Endothelial cell of umbilical vein (primary cell): Measurements from ENCODE around the gene PTGDS. TPM values are rescaled to one million over a fixed set of nuclear protein-coding genes. Genes with fewer than 3 reads are reported as not detected.

ENCODE experiments used
- BruUV-seq: library from RNA; stranded (reverse); fragments of 400-500 nt; replicated peaks from 2 replicates; lab custom pipeline; 2021; lab: Mats Ljungman, UMichigan
- CTCF ChIA-PET: fragments of 300-600, 350-600 bp; sonication (Branson Sonifier 250); formaldehyde crosslinking; loops from one replicate; lab custom pipeline; 2021; ENCODE audit warnings: antibody characterized with exemption, inconsistent platforms; lab: Charles Lee
- POLR2A ChIA-PET: fragments of 300-600, 350-600 bp; sonication (Branson Sonifier 250); formaldehyde crosslinking; loops from one replicate; lab custom pipeline; 2021; ENCODE audit warnings: antibody characterized with exemption, inconsistent platforms; lab: Charles Lee
- DNase-seq: peaks from one replicate; pipeline ENCODE4 v3.0.0-alpha.2; 2011; ENCODE audit warnings: low read depth, low spot score
- FAIRE-seq: peaks from 2 replicates; lab custom pipeline; 2011; peaks lifted over from hg19 to GRCh38; lab: Jason Lieb, UNC
- H2AFZ ChIP-seq: 2 replicates; pipeline ENCODE4 v1.6.0; 2012; ENCODE audit warnings: low read depth, low read length, control low read depth, inconsistent platforms
- H3K27ac ChIP-seq: 2 replicates; pipeline ENCODE4 v1.5.1; 2011; ENCODE audit warnings: low read depth, mild to moderate bottlenecking, control low read depth, low read length, moderate library complexity; ENCODE audit not compliant: insufficient read depth
- H3K27me3 ChIP-seq, 2 experiments: 2 replicates each; pipeline versions ENCODE4 v1.6.0 to v1.6.1; 2011; ENCODE audit warnings: low read length in 2 of 2, mixed read lengths in 1 of 2; ENCODE audit not compliant: control insufficient read depth in 2 of 2, insufficient read depth in 2 of 2
- H3K36me3 ChIP-seq, 2 experiments: 2 replicates in 1 of 2; 3 replicates in 1 of 2; pipeline ENCODE4 v1.5.1; 2011; ENCODE audit warnings: low read length in 2 of 2, mild to moderate bottlenecking in 1 of 2, moderate library complexity in 1 of 2; ENCODE audit not compliant: control insufficient read depth in 2 of 2, insufficient read depth in 2 of 2; ENCODE audit errors: extremely low read depth in 1 of 2
- H3K4me1 ChIP-seq: 3 replicates; pipeline ENCODE4 v1.5.1; 2011; ENCODE audit warnings: mild to moderate bottlenecking, low read length; ENCODE audit not compliant: control insufficient read depth, insufficient read depth; ENCODE audit errors: extremely low read depth
- H3K4me2 ChIP-seq: 2 replicates; pipeline ENCODE4 v1.6.1; 2011; ENCODE audit warnings: low read length, control low read depth, mixed read lengths; ENCODE audit not compliant: insufficient read depth
- H3K4me3 ChIP-seq, 3 experiments: fragments of 200-600 bp in 1 of 3; sonication (generic), shearing (Covaris generic) in 1 of 3; replicated peaks in 1 of 3; 2 replicates each; pipeline ENCODE4 v1.5.1; 2011 to 2016; ENCODE audit warnings: control low read depth in 3 of 3, low read length in 3 of 3, mild to moderate bottlenecking in 2 of 3, inconsistent platforms in 1 of 3, low read depth in 1 of 3, moderate library complexity in 1 of 3; ENCODE audit not compliant: insufficient read depth in 1 of 3
- H3K79me2 ChIP-seq: 2 replicates; pipeline ENCODE4 v1.6.0; 2012; ENCODE audit warnings: low read length, inconsistent platforms; ENCODE audit not compliant: control insufficient read depth, insufficient read depth
- H3K9ac ChIP-seq: replicated peaks from 2 replicates; pipeline ENCODE3; 2011; ENCODE audit warnings: low read length, control low read depth; ENCODE audit not compliant: insufficient read depth; ENCODE audit errors: extremely low read depth
- H3K9me1 ChIP-seq: replicated peaks from 3 replicates; pipeline ENCODE4 v1.6.0; 2011; ENCODE audit warnings: mild to moderate bottlenecking, low read length; ENCODE audit not compliant: control insufficient read depth, insufficient read depth; ENCODE audit errors: extremely low read depth
- H3K9me3 ChIP-seq: replicated peaks from 2 replicates; pipeline ENCODE4 v1.5.1; 2012; ENCODE audit warnings: low read length, inconsistent platforms; ENCODE audit not compliant: control insufficient read depth, insufficient read depth
- H4K20me1 ChIP-seq: replicated peaks from 2 replicates; pipeline ENCODE3; 2011; ENCODE audit warnings: mild to moderate bottlenecking, low read length; ENCODE audit not compliant: control insufficient read depth, insufficient read depth; ENCODE audit errors: extremely low read depth
- CTCF ChIP-seq, 2 donors: IDR thresholded peaks; 1 replicate in 1 of 2; 2 replicates in 1 of 2; pipeline ENCODE4 v1.5.1; 2011; ENCODE audit warnings: low read length in 2 of 2, mild to moderate bottlenecking in 2 of 2, moderate library complexity in 2 of 2, control low read depth in 1 of 2, inconsistent platforms in 1 of 2, low read depth in 1 of 2; ENCODE audit not compliant: insufficient read depth in 1 of 2; ENCODE audit errors: extremely low read depth in 1 of 2
- EZH2 ChIP-seq: IDR thresholded peaks from 2 replicates; pipeline ENCODE4 v1.6.1; 2012; ENCODE audit warnings: borderline replicate concordance, low read depth, mild to moderate bottlenecking, moderate library complexity, low read length, inconsistent platforms; ENCODE audit not compliant: severe bottlenecking
- FOS ChIP-seq: IDR thresholded peaks from 2 replicates; pipeline ENCODE4 v1.6.1; 2011; ENCODE audit warnings: mild to moderate bottlenecking, low read length, moderate library complexity, borderline replicate concordance; ENCODE audit not compliant: insufficient read depth
- GATA2 ChIP-seq: IDR thresholded peaks from 2 replicates; pipeline ENCODE4 v1.7.0; 2011; ENCODE audit warnings: low read depth, mild to moderate bottlenecking, moderate library complexity, mixed read lengths, low read length; ENCODE audit not compliant: insufficient read length, insufficient read depth
- JUN ChIP-seq: IDR thresholded peaks from 2 replicates; pipeline ENCODE4 v1.6.1; 2011; ENCODE audit warnings: borderline replicate concordance, low read depth; ENCODE audit not compliant: insufficient read length, insufficient read depth
- MYC ChIP-seq: IDR thresholded peaks from one replicate; pipeline ENCODE4 v1.6.1; 2011; ENCODE audit warnings: mild to moderate bottlenecking, low read depth, low read length
- POLR2A ChIP-seq: IDR thresholded peaks from 2 replicates; pipeline ENCODE4 v1.6.1; 2012; ENCODE audit warnings: low read depth, mild to moderate bottlenecking, control low read depth, low read length
- POLR2AphosphoS5 ChIP-seq: IDR thresholded peaks from 2 replicates; pipeline ENCODE4 v1.6.1; 2012; ENCODE audit warnings: low read depth, mild to moderate bottlenecking, control low read depth, low read length, moderate library complexity; ENCODE audit not compliant: insufficient read depth
- dilution Hi-C: fragments of 300-500 bp; cut with MboI; formaldehyde crosslinking; loops from one replicate; pipeline ENCODE4 v1.15.0; 2019; ENCODE audit warnings: low sequenced_read_pairs; ENCODE audit not compliant: extremely low pct_ligation_motif_present
- intact Hi-C: fragments of 100-400 bp; cut with micrococcal nuclease; formaldehyde crosslinking; loops from one replicate; pipeline ENCODE4 v1.10.0; 2022
- polyA plus RNA-seq, 4 experiments: library from polyadenylated mRNA; depleted of rRNA in 3 of 4; stranded (reverse) in 3 of 4; unstranded in 1 of 4; fragments of >200 nt; gene quantifications; 2 replicates each; pipeline versions ENCODE4 v1.2.1 to v1.2.3, GENCODE V29; 2011 to 2012; ENCODE audit warnings: missing spikeins in 1 of 4
- total RNA-seq: library from RNA; stranded (reverse); gene quantifications from 2 replicates; pipeline ENCODE4 v1.2.3, GENCODE V29; 2021

Gene PTGDS
- total and polyA plus RNA-seq, 2 donors (not counting 3 experiments of a cell fraction or from before 2014, with no cell fraction given), result not detected

GRCh38 chr9:136994888-136995230, 17.6 kb downstream of the PTGDS start:
- CTCF ChIA-PET, result interaction anchor here (1.3 to 1.9 kb wide), 3 partner anchors 41 to 69 kb away, joined by 3 to 16 read pairs (median 4); no protein-coding TSS in a partner anchor
- Histone ChIP-seq H3K4me2 (no peak overlapping the region), H2AFZ (no peak overlapping the region), H3K27ac (no peak overlapping the region), H3K9ac (no peak overlapping the region), H3K9me3 (no peaks in the 10 kb centered on the region), H3K9me1 (no peaks in the 10 kb centered on the region), H3K4me3 (no peak overlapping the region), H4K20me1 (no peaks in the 10 kb centered on the region), H3K27me3 (no peaks in the 10 kb centered on the region), H3K36me3 (no peaks in the 10 kb centered on the region), H3K79me2 (peaks cover 9% of the 10 kb centered on the region), H3K4me1 (peaks cover 32% of the 10 kb centered on the region)
- FAIRE-seq (no peak), DNase-seq (no peak)
- intact Hi-C loops (loop anchor here (5.0 kb wide), 2 partner anchors 48 to 153 kb away; partner anchors contain the start of genes AJM1 and C8G), dilution Hi-C loops (no loop called here)
- no TSS peak for BruUV-seq
- POLR2A ChIA-PET, result no interaction called here
- TF ChIP-seq GATA2 (no peak), EZH2 (no peak), MYC (no peak), CTCF (IDR thresholded peaks at IDR 0.05; ENCODE audit: extremely low read depth in 1 of 2, insufficient read depth in 1 of 2, low read depth in 1 of 2, low read length in 2 of 2) (no peak), POLR2AphosphoS5 (no peak), JUN (no peak), FOS (no peak), POLR2A (no peak)
